GM12872 (cell line): ENCODE data around the gene TMEM30A.

Experiments
- CTCF ChIP-seq: IDR thresholded peaks from 3 replicates; pipeline ENCODE4 v1.5.1; 2011; ENCODE audit warnings: low read depth, mild to moderate bottlenecking, low read length, moderate library complexity; ENCODE audit not compliant: insufficient read depth

Gene TMEM30A

GRCh38 chr6:75261299-75261698 is 23.3 kb downstream of the TMEM30A start:
- no peak for TF ChIP-seq CTCF

- no peak for TF ChIP-seq CTCF
Observed at GRCh38 chr6:75257343-75258087, 27.1 kb downstream of the TMEM30A start.

- TF ChIP-seq CTCF, result no peak
Observed at GRCh38 chr6:75250552-75250951, 34.0 kb downstream of the TMEM30A start.

GRCh38 chr6:75249837-75250236 is 34.8 kb downstream of the TMEM30A start:
- no peak for TF ChIP-seq CTCF

- TF ChIP-seq CTCF, result no peak
Observed at GRCh38 chr6:75246386-75246785, 38.2 kb downstream of the TMEM30A start.

GRCh38 chr6:75244063-75244584 is 40.5 kb downstream of the TMEM30A start:
- TF ChIP-seq CTCF, result no peak

GRCh38 chr6:75243333-75244062 is 41.1 kb downstream of the TMEM30A start, which contains the start of gene COX7A2:
COX7A2 (minus strand) TSS chr6:75243801; CDS start chr6:75243734, 67 bp downstream.
- no peak for TF ChIP-seq CTCF
